HepG2 (cell line): ENCODE data around the gene ARHGAP45. TPM values are rescaled to one million over a fixed set of nuclear protein-coding genes. Genes with fewer than 3 reads are reported as not detected.

Source experiments
- ATF7-NPFF ChIP-seq: sonication (generic); formaldehyde crosslinking; IDR thresholded peaks from 2 replicates; pipeline ENCODE4 v1.8.1; 2023; ENCODE audit warnings: mild to moderate bottlenecking, low read depth, missing genetic modification reagents, moderate library complexity
- CENPT ChIP-seq: sonication (generic); formaldehyde crosslinking; IDR thresholded peaks from 2 replicates; pipeline ENCODE4 v1.8.0; 2022; ENCODE audit warnings: low read depth, mild to moderate bottlenecking, moderate library complexity, missing genetic modification reagents
- ERF ChIP-seq: IDR thresholded peaks from 2 replicates; pipeline ENCODE4 v1.6.1; 2018; ENCODE audit warnings: missing biosample characterization, missing genetic modification reagents
- FOXP1 ChIP-seq, 2 experiments: fragments of 450-650 bp in 1 of 2; IDR thresholded peaks; 2 replicates each; pipeline ENCODE4 v1.6.1; 2017 to 2018; ENCODE audit warnings: antibody characterized with exemption in 1 of 2
- GATAD1 ChIP-seq: IDR thresholded peaks from 2 replicates; pipeline ENCODE4 v1.6.1; 2016; ENCODE audit warnings: missing genetic modification reagents, missing compliant biosample characterization
- NKX3-1 ChIP-seq: sonication (generic); formaldehyde crosslinking; IDR thresholded peaks from 2 replicates; pipeline ENCODE4 v1.5.0; 2020; ENCODE audit warnings: missing genetic modification reagents
- NR2F1 ChIP-seq, 2 experiments: fragments of 450-650 bp in 1 of 2; formaldehyde crosslinking in 1 of 2; IDR thresholded peaks; 2 replicates each; pipeline versions ENCODE4 v1.5.0 to v1.6.1; 2016 to 2020; ENCODE audit warnings: mild to moderate bottlenecking in 1 of 2, missing compliant biosample characterization in 1 of 2, missing genetic modification reagents in 1 of 2, moderate library complexity in 1 of 2
- PBX2 ChIP-seq: IDR thresholded peaks from 2 replicates; pipeline ENCODE4 v1.6.1; 2016; ENCODE audit warnings: control low read depth
- PCBP2 ChIP-seq: fragments of 200-400 bp; formaldehyde crosslinking; optimal IDR thresholded peaks from 2 replicates; pipeline ENCODE3; 2018; ENCODE audit warnings: low read length, low read depth; ENCODE audit not compliant: poor library complexity, severe bottlenecking
- PHF21A ChIP-seq: sonication (generic); formaldehyde crosslinking; IDR thresholded peaks from 2 replicates; pipeline ENCODE4 v1.5.0; 2020; ENCODE audit warnings: mild to moderate bottlenecking, missing genetic modification reagents
- PHF8 ChIP-seq: sonication (generic); formaldehyde crosslinking; IDR thresholded peaks from 2 replicates; pipeline ENCODE4 v1.5.0; 2020; ENCODE audit warnings: missing genetic modification reagents
- PRPF4 ChIP-seq: fragments of 200-400 bp; formaldehyde crosslinking; IDR thresholded peaks from 2 replicates; pipeline ENCODE4 v1.6.1; 2016; ENCODE audit warnings: low read length, low read depth; ENCODE audit not compliant: poor library complexity, severe bottlenecking
- RBM22 ChIP-seq: fragments of 200-400 bp; formaldehyde crosslinking; optimal IDR thresholded peaks from 2 replicates; pipeline ENCODE3; 2017; ENCODE audit warnings: mild to moderate bottlenecking, low read length, moderate library complexity
- RFX5 ChIP-seq: IDR thresholded peaks from 2 replicates; pipeline ENCODE4 v1.6.1; 2011; ENCODE audit warnings: low read depth, low read length, improper control_type of control experiment
- RXRA ChIP-seq: sonication (generic); formaldehyde crosslinking; IDR thresholded peaks from 2 replicates; pipeline ENCODE4 v1.5.1; 2020; ENCODE audit warnings: missing genetic modification reagents
- TEAD3 ChIP-seq: optimal IDR thresholded peaks from 2 replicates; pipeline ENCODE3; 2016; ENCODE audit warnings: borderline replicate concordance
- YEATS2 ChIP-seq: sonication (generic); formaldehyde crosslinking; IDR thresholded peaks from 2 replicates; pipeline ENCODE4 v1.4.0; 2020; ENCODE audit warnings: missing genetic modification reagents, borderline replicate concordance
- ZFP36L1 ChIP-seq: sonication (generic); formaldehyde crosslinking; IDR thresholded peaks from 2 replicates; pipeline ENCODE4 v1.8.0; 2022; ENCODE audit warnings: mild to moderate bottlenecking, missing genetic modification reagents, moderate library complexity
- ZKSCAN1 ChIP-seq: fragments of 150-350 bp; IDR thresholded peaks from 2 replicates; pipeline ENCODE4 v1.6.1; 2014; ENCODE audit warnings: low read length
- ZNF10 ChIP-seq: sonication (generic); formaldehyde crosslinking; IDR thresholded peaks from 2 replicates; pipeline ENCODE4 v1.4.0; 2020; ENCODE audit warnings: mild to moderate bottlenecking, low read depth, missing genetic modification reagents, borderline replicate concordance
- ZNF18 ChIP-seq: sonication (generic); formaldehyde crosslinking; IDR thresholded peaks from 2 replicates; pipeline ENCODE4 v1.8.0; 2022; ENCODE audit warnings: mild to moderate bottlenecking, missing genetic modification reagents; ENCODE audit not compliant: insufficient replicate concordance
- ZNF253 ChIP-seq: sonication (generic); formaldehyde crosslinking; IDR thresholded peaks from 2 replicates; pipeline ENCODE4 v1.8.0; 2022; ENCODE audit warnings: mild to moderate bottlenecking, missing genetic modification reagents, borderline replicate concordance
- ZNF451 ChIP-seq: sonication (generic); formaldehyde crosslinking; IDR thresholded peaks from 2 replicates; pipeline ENCODE4 v1.5.0; 2020; ENCODE audit warnings: mild to moderate bottlenecking, missing genetic modification reagents
- ZNF496 ChIP-seq: sonication (generic); formaldehyde crosslinking; IDR thresholded peaks from 2 replicates; pipeline ENCODE4 v1.8.1; 2023; ENCODE audit warnings: mild to moderate bottlenecking, moderate library complexity, missing genetic modification reagents; ENCODE audit not compliant: insufficient replicate concordance
- ZNF619 ChIP-seq: sonication (generic); formaldehyde crosslinking; IDR thresholded peaks from 2 replicates; pipeline ENCODE4 v1.4.0; 2020; ENCODE audit warnings: mild to moderate bottlenecking, missing genetic modification reagents
- ZNF724P ChIP-seq: sonication (generic); formaldehyde crosslinking; IDR thresholded peaks from 2 replicates; pipeline ENCODE4 v1.8.0; 2022; ENCODE audit warnings: missing genetic modification reagents, borderline replicate concordance
- ZNF740 ChIP-seq: sonication (generic); formaldehyde crosslinking; IDR thresholded peaks from 2 replicates; pipeline ENCODE4 v1.4.0; 2020; ENCODE audit warnings: missing genetic modification reagents
- ZNF788 ChIP-seq: sonication (generic); formaldehyde crosslinking; IDR thresholded peaks from 2 replicates; pipeline ENCODE4 v1.5.0; 2020; ENCODE audit warnings: mild to moderate bottlenecking, missing genetic modification reagents, borderline replicate concordance
- ZSCAN21 ChIP-seq: sonication (generic); formaldehyde crosslinking; IDR thresholded peaks from 2 replicates; pipeline ENCODE4 v1.8.0; 2022; ENCODE audit warnings: mild to moderate bottlenecking, missing genetic modification reagents, moderate library complexity, borderline replicate concordance
- polyA plus RNA-seq, 8 experiments: library from polyadenylated mRNA; depleted of rRNA in 3 of 8; stranded (reverse) in 7 of 8; unstranded in 1 of 8; fragments of >200 nt; fragmentation: Illumina TruSeq in 4 of 8; extraction: Trizol in 4 of 8; gene quantifications; 2 replicates each; pipeline versions ENCODE4 v1.2.1 to v1.2.3, GENCODE V29; 2011 to 2016; ENCODE audit warnings: low read depth in 4 of 8, missing spikeins in 1 of 8, mixed read lengths in 1 of 8; ENCODE audit not compliant: insufficient read depth in 1 of 8
- total RNA-seq, 5 experiments: library from RNA; depleted of rRNA; stranded (reverse); fragments of >200 nt; fragmentation: Illumina TruSeq; extraction: Trizol; gene quantifications; 2 replicates each; pipeline ENCODE4 v1.2.3, GENCODE V29; 2016; ENCODE audit warnings: low read depth in 1 of 5

ARHGAP45 gene
- total and polyA plus RNA-seq, 2 of the 13 experiments (the other 11 are each of a cell fraction or from before 2014, with no cell fraction given): 0.84 to 32.0 TPM

GRCh38 chr19:1103708-1104310 is 36.8 kb downstream of the ARHGAP45 start, which contains the start of gene GPX4 (continued):
- TF ChIP-seq ZFP36L1 (CRISPR knock-in tag) (peak; percentile 61; the same call in 1 of the 2 replicates), ATF7-NPFF (CRISPR knock-in tag) (peak; percentile 41; the same call in 1 of the 2 replicates), ZNF724P (CRISPR knock-in tag) (no peak; the same call in 1 of the 2 replicates), RXRA (CRISPR knock-in tag) (no peak), RFX5 (peak; percentile 72), PRPF4 (no peak), FOXP1 (IDR thresholded peaks at IDR 0.05) (no peak), FOXP1 (CRISPR knock-in tag; IDR thresholded peaks at IDR 0.05) (no peak), NR2F1 (CRISPR knock-in tag; IDR thresholded peaks at IDR 0.05) (no peak), RBM22 (no peak), ZKSCAN1 (no peak), ZNF788 (CRISPR knock-in tag) (0 out of 2 replicates have a peak, but pooled peaks have one; percentile 33), PHF8 (CRISPR knock-in tag) (peak; percentile 56; the same call in 1 of the 2 replicates), YEATS2 (CRISPR knock-in tag) (peak; percentile 66; the same call in 1 of the 2 replicates), PHF21A (CRISPR knock-in tag) (0 out of 2 replicates have a peak, but pooled peaks have one; percentile 39), ZNF253 (CRISPR knock-in tag) (no peak), ZNF10 (no peak), ZNF496 (CRISPR knock-in tag) (no peak), ZNF451 (CRISPR knock-in tag) (no peak), ERF (CRISPR knock-in tag) (peak; percentile 28), ZNF740 (no peak), ZSCAN21 (CRISPR knock-in tag) (no peak), NKX3-1 (no peak), PBX2 (CRISPR knock-in tag) (no peak; the same call in 1 of the 2 replicates), PCBP2 (no peak), TEAD3 (CRISPR knock-in tag) (no peak), ZNF18 (CRISPR knock-in tag) (peak; percentile 80), ZNF619 (no peak), CENPT (CRISPR knock-in tag) (no peak), GATAD1 (CRISPR knock-in tag) (0 out of 2 replicates have a peak, but pooled peaks have one; percentile 29)
